Skeletal muscle tissue (tissue), 4 donors: ENCODE measurements around the gene NEK9. TPM values are rescaled to one million over a fixed set of nuclear protein-coding genes. Genes with fewer than 3 reads are reported as not detected.

ENCODE experiments used
- H3K27ac ChIP-seq: one replicate; pipeline ENCODE4 v1.7.0; 2013; ENCODE audit warnings: mild to moderate bottlenecking, low read depth, low read length, inconsistent platforms
- H3K27me3 ChIP-seq, 3 donors: one replicate each; pipeline ENCODE4 v1.7.0; 2013; ENCODE audit warnings: low read length in 3 of 3; ENCODE audit not compliant: control insufficient read depth in 3 of 3, insufficient read depth in 3 of 3
- H3K36me3 ChIP-seq, 3 donors: one replicate each; pipeline ENCODE4 v1.7.0; 2013; ENCODE audit warnings: low read length in 3 of 3; ENCODE audit not compliant: control insufficient read depth in 3 of 3, insufficient read depth in 3 of 3
- H3K4me1 ChIP-seq, 3 donors: one replicate each; pipeline ENCODE4 v1.7.0; 2013; ENCODE audit warnings: low read length in 3 of 3, mild to moderate bottlenecking in 3 of 3; ENCODE audit not compliant: control insufficient read depth in 3 of 3, insufficient read depth in 3 of 3
- H3K4me3 ChIP-seq, 3 donors: one replicate each; pipeline ENCODE4 v1.7.0; 2013; ENCODE audit warnings: low read length in 3 of 3
- H3K9ac ChIP-seq, 3 donors: one replicate each; pipeline ENCODE4 v1.7.0; 2013; ENCODE audit warnings: low read length in 3 of 3, mild to moderate bottlenecking in 3 of 3, moderate library complexity in 2 of 3, low read depth in 1 of 3
- H3K9me3 ChIP-seq, 3 donors: one replicate each; pipeline ENCODE4 v1.7.0; 2013; ENCODE audit warnings: low read length in 3 of 3; ENCODE audit not compliant: control insufficient read depth in 3 of 3
- total RNA-seq: library from RNA; depleted of rRNA; stranded (reverse); fragments of >200 nt; gene quantifications from one replicate; pipeline ENCODE4 v1.2.3, GENCODE V29; 2014
- donor health status: Osteomylitis.

NEK9 gene
- total RNA-seq, 1 donor from 2014 or later: 59.0 TPM

DNA sequence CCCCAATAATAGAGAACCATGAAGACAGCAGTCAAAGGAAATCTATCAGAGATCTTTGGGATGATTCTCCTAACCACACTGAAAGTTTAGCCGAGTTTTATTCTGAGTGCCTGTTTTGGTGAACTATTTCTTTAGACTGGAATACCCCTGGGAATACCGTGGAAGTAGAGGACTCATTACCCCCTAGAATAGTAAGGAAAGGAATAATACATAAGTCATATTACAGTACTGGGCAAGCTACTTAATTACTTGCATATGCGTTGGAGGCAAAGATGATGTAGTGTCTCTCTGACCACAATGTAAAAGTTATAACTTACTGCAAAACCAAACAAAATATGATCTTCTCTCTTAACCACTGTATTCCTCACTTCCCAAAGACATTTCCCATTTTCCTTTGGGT lies 32.0 kb downstream of the NEK9 start:
- Histone ChIP-seq H3K27ac (no peak overlapping the region), H3K27me3 (no peaks in the 10 kb centered on the region), H3K4me1 (peaks cover 19 to 26% (median 24%) of the 10 kb centered on the region in 3 donors), H3K36me3 (peaks cover 30 to 51% (median 35%) of the 10 kb centered on the region in 3 donors), H3K9ac (no peak overlapping the region), H3K4me3 (no peak overlapping the region), H3K9me3 (no peaks in the 10 kb centered on the region)

- Histone ChIP-seq H3K36me3 (peaks cover 31 to 51% (median 35%) of the 10 kb centered on the region in 3 donors), H3K4me1 (peaks cover 9 to 12% (median 10%) of the 10 kb centered on the region in 3 donors), H3K9me3 (no peaks in the 10 kb centered on the region), H3K27me3 (no peaks in the 10 kb centered on the region), H3K27ac (no peak overlapping the region), H3K9ac (no peak overlapping the region), H3K4me3 (no peak overlapping the region)
Observed at GRCh38 chr14:75092698-75093097, 34.1 kb downstream of the NEK9 start.

DNA sequence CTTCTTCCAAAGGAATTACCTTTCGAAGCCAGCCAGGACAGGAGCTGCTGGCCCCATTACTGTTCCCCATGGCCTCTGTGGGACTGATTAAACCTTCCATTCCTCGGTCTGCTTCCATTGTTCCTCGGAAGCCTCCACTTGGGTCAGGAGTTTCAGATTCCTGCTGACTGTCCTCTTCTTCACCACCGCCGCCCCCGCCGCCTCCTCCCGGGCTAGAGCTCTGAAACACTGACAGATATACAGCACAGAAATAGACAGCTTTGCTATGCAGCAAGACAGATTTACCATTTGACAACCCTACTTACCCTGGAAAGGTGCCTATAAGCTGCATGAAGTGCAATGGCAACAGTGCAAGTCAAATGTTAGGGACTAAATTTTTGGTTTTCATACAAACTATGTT lies 35.6 kb downstream of the NEK9 start:
- no peaks in the 10 kb centered on the region for H3K4me1 ChIP-seq
- no peak overlapping the region for H3K9ac ChIP-seq
- peaks cover 38 to 58% (median 42%) of the 10 kb centered on the region in 3 donors for H3K36me3 ChIP-seq
- H3K4me3 ChIP-seq: no peak overlapping the region
- no peaks in the 10 kb centered on the region for H3K27me3 ChIP-seq
- H3K9me3 ChIP-seq: no peaks in the 10 kb centered on the region
- no peak overlapping the region for H3K27ac ChIP-seq

- peaks cover 37 to 57% (median 44%) of the 10 kb centered on the region in 3 donors for H3K36me3 ChIP-seq
- no peak overlapping the region for H3K9ac ChIP-seq
Observed at GRCh38 chr14:75090353-75090752, 36.5 kb downstream of the NEK9 start.

DNA sequence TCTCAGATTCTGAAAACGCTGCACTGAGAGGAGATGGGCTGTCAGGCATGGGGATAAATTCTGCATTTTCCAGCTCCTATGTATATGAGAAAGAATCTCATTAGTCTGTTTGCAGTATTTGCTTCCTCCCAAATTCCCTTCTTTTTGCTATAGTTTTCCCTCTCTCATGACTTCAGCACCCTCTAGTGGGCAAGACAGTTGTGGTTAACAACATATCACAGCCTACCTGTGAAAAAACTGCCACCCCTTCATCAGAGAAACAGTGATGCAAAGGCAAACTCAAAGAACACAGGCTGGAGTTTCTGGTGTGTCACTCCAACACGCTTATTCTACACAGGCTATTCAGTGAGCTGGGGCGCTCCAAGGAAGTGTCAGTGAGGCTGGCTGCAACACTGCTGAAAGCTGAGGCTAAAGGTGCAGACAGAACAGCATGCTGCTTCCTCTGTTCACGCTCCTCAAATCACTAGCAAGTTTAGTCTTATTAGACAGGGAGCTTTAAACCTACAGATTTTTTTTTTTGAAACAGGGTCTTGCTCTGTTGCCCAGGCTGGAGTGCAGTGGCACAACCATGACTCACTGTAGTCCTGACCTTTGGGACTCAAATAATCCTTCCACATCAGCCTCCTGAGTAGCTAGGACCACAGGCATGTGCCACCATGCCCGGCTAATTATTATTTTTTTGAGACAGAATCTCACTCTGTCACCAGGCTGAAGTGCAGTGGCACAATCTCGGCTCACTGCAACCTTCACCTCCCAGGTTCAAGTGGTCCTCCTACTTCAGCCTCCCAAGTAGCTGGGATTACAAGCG lies 38.1 kb downstream of the NEK9 start:
- Histone ChIP-seq H3K36me3 (peaks cover 44 to 56% (median 50%) of the 10 kb centered on the region in 3 donors), H3K4me1 (no peaks in the 10 kb centered on the region), H3K27me3 (no peaks in the 10 kb centered on the region), H3K9me3 (no peaks in the 10 kb centered on the region), H3K9ac (no peak overlapping the region), H3K27ac (no peak overlapping the region), H3K4me3 (no peak overlapping the region)

More at GRCh38 chr14:75090353-75090752, 36.5 kb downstream of the NEK9 start:
- Histone ChIP-seq H3K27me3 (no peaks in the 10 kb centered on the region), H3K27ac (no peak overlapping the region), H3K4me3 (no peak overlapping the region), H3K9me3 (no peaks in the 10 kb centered on the region), H3K4me1 (no peaks in the 10 kb centered on the region)

- no peaks in the 10 kb centered on the region for H3K9me3 ChIP-seq
- no peak overlapping the region for H3K4me3 ChIP-seq
- peaks cover 48 to 59% (median 57%) of the 10 kb centered on the region in 3 donors for H3K36me3 ChIP-seq
- no peak overlapping the region for H3K27ac ChIP-seq
- H3K27me3 ChIP-seq: no peaks in the 10 kb centered on the region
- H3K4me1 ChIP-seq: no peaks in the 10 kb centered on the region
- no peak overlapping the region for H3K9ac ChIP-seq
Observed at GRCh38 chr14:75088153-75088552, 38.7 kb downstream of the NEK9 start.

GRCh38 chr14:75084513-75084912 lies 42.3 kb downstream of the NEK9 start:
- peaks cover 0 to 4% (median 0%) of the 10 kb centered on the region in 3 donors for H3K4me1 ChIP-seq
- no peak overlapping the region for H3K27ac ChIP-seq
- no peaks in the 10 kb centered on the region for H3K27me3 ChIP-seq
- no peaks in the 10 kb centered on the region for H3K9me3 ChIP-seq
- peaks cover 36 to 59% (median 58%) of the 10 kb centered on the region in 3 donors for H3K36me3 ChIP-seq
- no peak overlapping the region for H3K9ac ChIP-seq
- H3K4me3 ChIP-seq: no peak overlapping the region

DNA sequence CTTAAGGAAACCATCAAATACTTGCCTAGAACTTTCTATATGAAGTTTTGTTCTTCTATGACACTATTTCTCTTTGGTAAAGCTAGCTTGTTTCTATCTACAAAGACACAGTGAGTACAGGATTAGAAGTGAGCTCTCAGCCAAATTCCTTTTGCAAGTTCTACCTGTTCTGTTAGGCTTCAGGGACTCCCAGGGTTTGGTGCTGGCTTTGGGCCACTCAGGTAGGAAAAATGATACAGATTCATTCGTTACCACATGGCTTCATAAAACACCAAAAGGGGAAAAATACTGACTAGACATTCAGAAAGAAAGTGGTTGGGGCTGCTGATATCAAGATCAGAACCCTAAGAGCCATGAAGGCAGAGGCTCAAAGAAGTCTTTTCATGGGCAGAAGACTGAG lies 43.6 kb downstream of the NEK9 start:
- H3K9ac ChIP-seq: no peak overlapping the region
- no peaks in the 10 kb centered on the region for H3K9me3 ChIP-seq
- H3K27me3 ChIP-seq: no peaks in the 10 kb centered on the region
- no peak overlapping the region for H3K27ac ChIP-seq
- no peak overlapping the region for H3K4me3 ChIP-seq
- peaks cover 0 to 4% (median 0%) of the 10 kb centered on the region in 3 donors for H3K4me1 ChIP-seq
- H3K36me3 ChIP-seq: peaks cover 35 to 55% (median 54%) of the 10 kb centered on the region in 3 donors

- Histone ChIP-seq H3K27me3 (no peaks in the 10 kb centered on the region), H3K36me3 (peaks cover 21 to 47% (median 42%) of the 10 kb centered on the region in 3 donors), H3K4me1 (peaks cover 0 to 4% (median 0%) of the 10 kb centered on the region in 3 donors), H3K9ac (no peak overlapping the region), H3K4me3 (no peak overlapping the region), H3K9me3 (no peaks in the 10 kb centered on the region), H3K27ac (peak overlapping the region; percentile 31)
Observed at GRCh38 chr14:75081660-75082229, 45.1 kb downstream of the NEK9 start.

- no peak overlapping the region for H3K27ac ChIP-seq
- peaks cover 11 to 29% (median 27%) of the 10 kb centered on the region in 3 donors for H3K36me3 ChIP-seq
Observed at GRCh38 chr14:75079521-75079920, 47.3 kb downstream of the NEK9 start.

More at GRCh38 chr14:75079521-75079920, 47.3 kb downstream of the NEK9 start:
- Histone ChIP-seq H3K9ac (no peak overlapping the region), H3K9me3 (no peaks in the 10 kb centered on the region), H3K27me3 (no peaks in the 10 kb centered on the region), H3K4me1 (peaks cover 0 to 4% (median 0%) of the 10 kb centered on the region in 3 donors), H3K4me3 (no peak overlapping the region)
